Right atrium auricular region (tissue), 2 donors: ENCODE measurements around the gene NOD2. TPM values are rescaled to one million over a fixed set of nuclear protein-coding genes. Genes with fewer than 3 reads are reported as not detected.

Source experiments
- DNase-seq: peaks from one replicate; pipeline ENCODE4 v3.0.0-alpha.2; 2019; ENCODE audit warnings: low spot score
- H3K27ac ChIP-seq, 2 donors: fragments of 200-600 bp; sonication (generic); 1 replicate in 1 of 2; 2 replicates in 1 of 2; pipeline ENCODE4 v1.5.1; 2016 to 2019
- H3K27me3 ChIP-seq, 2 donors: fragments of 200-600 bp; sonication (generic); one replicate each; pipeline versions ENCODE4 v1.5.1 to v1.6.0; 2017 to 2019
- H3K36me3 ChIP-seq: fragments of 200-600 bp; sonication (generic); one replicate; pipeline ENCODE4 v1.5.1; 2016
- H3K4me1 ChIP-seq, 2 donors: fragments of 200-600 bp; sonication (generic); one replicate each; pipeline versions ENCODE4 v1.5.1 to v1.6.0; 2017 to 2019
- H3K4me3 ChIP-seq, 2 donors: fragments of 200-600 bp; sonication (generic); 1 replicate in 1 of 2; 2 replicates in 1 of 2; pipeline ENCODE4 v1.5.1; 2017 to 2019; ENCODE audit warnings: mild to moderate bottlenecking in 1 of 2, moderate library complexity in 1 of 2
- H3K9me3 ChIP-seq, 2 donors: fragments of 200-600 bp; sonication (generic); one replicate each; pipeline ENCODE4 v1.5.1; 2019
- total RNA-seq, 2 donors: library from RNA; depleted of rRNA; stranded (reverse); fragments of >200 nt; gene quantifications; one replicate each; pipeline ENCODE4 v1.1.0, GENCODE V29; 2016
- TF ChIP-seq, protein P1 (sequence below), 2 donors: fragments of 200-600 bp; sonication (generic); IDR thresholded peaks; one replicate each; pipeline ENCODE4 v1.5.1; 2019; ENCODE audit warnings: antibody characterized with exemption in 2 of 2

NOD2 gene
- total RNA-seq, 2 donors from 2014 or later = 0.44 to 1.6 TPM

DNA sequence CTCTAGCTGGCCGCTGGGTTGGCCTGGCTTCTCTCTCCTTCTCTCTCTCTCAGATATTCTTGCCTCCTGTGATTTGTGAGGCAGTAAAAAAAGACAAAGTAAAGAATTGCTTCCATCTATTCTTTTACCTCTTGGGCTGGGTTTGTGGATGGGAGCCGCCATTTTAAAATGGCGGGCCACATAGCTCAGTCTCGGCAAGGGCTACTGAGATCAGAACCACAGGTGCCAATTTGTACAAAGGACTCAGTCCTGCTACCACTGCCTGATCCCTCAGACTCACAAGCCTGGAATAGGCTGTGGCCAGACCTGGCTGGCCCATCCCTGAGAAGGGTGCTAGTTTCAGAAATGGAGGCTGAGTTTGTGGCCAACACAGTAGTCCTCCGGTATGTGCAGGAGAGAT is 24.1 kb downstream of the NOD2 start:
- TF ChIP-seq, protein P1, sequence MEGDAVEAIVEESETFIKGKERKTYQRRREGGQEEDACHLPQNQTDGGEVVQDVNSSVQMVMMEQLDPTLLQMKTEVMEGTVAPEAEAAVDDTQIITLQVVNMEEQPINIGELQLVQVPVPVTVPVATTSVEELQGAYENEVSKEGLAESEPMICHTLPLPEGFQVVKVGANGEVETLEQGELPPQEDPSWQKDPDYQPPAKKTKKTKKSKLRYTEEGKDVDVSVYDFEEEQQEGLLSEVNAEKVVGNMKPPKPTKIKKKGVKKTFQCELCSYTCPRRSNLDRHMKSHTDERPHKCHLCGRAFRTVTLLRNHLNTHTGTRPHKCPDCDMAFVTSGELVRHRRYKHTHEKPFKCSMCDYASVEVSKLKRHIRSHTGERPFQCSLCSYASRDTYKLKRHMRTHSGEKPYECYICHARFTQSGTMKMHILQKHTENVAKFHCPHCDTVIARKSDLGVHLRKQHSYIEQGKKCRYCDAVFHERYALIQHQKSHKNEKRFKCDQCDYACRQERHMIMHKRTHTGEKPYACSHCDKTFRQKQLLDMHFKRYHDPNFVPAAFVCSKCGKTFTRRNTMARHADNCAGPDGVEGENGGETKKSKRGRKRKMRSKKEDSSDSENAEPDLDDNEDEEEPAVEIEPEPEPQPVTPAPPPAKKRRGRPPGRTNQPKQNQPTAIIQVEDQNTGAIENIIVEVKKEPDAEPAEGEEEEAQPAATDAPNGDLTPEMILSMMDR (IDR thresholded peaks at IDR 0.05) = no peak
- H3K27ac ChIP-seq = no peak overlapping the region
- no peaks in the 10 kb centered on the region for H3K36me3 ChIP-seq
- no peak for DNase-seq
- no peaks in the 10 kb centered on the region for H3K4me1 ChIP-seq
- H3K9me3 ChIP-seq = no peaks in the 10 kb centered on the region
- no peaks in the 10 kb centered on the region for H3K27me3 ChIP-seq
- H3K4me3 ChIP-seq = no peak overlapping the region

DNA sequence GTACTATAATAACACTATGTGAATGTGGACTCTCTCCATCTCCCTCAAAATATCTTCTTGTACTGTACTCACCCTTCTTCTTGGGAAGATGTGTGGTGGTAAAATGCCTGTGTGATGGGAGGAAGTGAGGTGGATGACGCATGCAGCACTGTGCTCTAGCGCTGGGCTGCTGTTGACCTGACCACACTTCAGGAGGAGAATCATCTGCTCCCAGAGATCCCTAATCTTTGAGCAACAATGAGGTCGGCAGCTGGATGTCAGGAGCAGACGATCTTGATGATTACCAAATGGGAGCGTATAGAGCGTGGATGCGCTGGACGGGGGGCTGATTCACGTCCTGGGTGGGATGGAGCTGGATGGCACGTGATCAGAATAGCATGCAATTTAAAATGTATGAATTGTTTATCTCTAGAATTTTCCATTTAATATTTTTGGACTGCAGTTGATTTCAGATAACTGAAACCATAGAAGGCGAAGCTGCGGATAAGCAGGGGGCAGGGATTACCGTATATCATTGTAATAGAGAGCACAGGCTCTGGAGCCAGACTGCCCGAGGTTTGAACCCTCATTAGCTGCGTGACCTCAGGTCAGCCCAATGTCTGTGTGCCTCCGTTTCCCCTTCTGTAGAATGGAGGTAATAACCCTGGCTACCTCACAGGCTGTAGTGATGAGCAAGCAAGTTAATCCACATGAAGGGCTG is 24.8 kb downstream of the NOD2 start:
- H3K4me1 ChIP-seq = no peaks in the 10 kb centered on the region
- TF ChIP-seq, protein P1 (IDR thresholded peaks at IDR 0.05) = no peak
- no peaks in the 10 kb centered on the region for H3K27me3 ChIP-seq
- H3K4me3 ChIP-seq = no peak overlapping the region
- H3K9me3 ChIP-seq = no peaks in the 10 kb centered on the region
- no peak overlapping the region for H3K27ac ChIP-seq
- no peak for DNase-seq
- H3K36me3 ChIP-seq = no peaks in the 10 kb centered on the region

DNA sequence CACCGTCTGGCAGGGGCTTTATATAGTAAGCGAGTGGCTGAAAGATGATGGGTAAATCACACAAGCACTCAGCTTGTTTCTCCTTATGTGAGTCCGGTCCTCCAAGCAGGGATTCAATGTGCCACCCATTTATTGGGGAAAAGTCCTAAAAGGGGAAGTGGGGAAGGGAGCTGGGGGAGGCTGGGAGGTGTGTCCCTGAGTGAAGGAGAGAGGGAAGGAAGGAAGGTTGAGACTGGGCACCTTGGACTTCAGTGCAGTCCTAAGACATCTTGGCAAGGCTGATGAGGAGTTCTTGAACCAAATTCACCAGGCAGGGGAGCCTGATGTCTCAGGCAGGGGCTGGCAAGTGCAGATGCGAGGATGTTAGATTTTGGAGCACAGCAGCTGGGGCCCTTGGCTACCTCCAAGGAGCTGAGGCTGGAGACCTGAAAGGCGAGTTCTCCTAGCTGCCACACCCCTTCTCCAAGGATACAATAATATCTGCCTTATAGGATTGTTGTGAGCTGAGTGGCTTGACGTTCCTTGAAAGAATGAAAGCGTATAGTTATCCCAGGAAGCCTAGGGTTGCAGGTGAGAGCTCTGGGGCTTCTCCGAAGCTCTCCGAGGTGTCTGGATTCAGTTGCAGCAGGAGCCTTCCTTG is 25.5 kb downstream of the NOD2 start:
- Histone ChIP-seq H3K27ac (no peak overlapping the region), H3K9me3 (no peaks in the 10 kb centered on the region), H3K4me1 (no peaks in the 10 kb centered on the region), H3K27me3 (no peaks in the 10 kb centered on the region), H3K4me3 (no peak overlapping the region), H3K36me3 (no peaks in the 10 kb centered on the region)
- no peak for DNase-seq
- TF ChIP-seq, protein P1 (IDR thresholded peaks at IDR 0.05) = no peak

DNA sequence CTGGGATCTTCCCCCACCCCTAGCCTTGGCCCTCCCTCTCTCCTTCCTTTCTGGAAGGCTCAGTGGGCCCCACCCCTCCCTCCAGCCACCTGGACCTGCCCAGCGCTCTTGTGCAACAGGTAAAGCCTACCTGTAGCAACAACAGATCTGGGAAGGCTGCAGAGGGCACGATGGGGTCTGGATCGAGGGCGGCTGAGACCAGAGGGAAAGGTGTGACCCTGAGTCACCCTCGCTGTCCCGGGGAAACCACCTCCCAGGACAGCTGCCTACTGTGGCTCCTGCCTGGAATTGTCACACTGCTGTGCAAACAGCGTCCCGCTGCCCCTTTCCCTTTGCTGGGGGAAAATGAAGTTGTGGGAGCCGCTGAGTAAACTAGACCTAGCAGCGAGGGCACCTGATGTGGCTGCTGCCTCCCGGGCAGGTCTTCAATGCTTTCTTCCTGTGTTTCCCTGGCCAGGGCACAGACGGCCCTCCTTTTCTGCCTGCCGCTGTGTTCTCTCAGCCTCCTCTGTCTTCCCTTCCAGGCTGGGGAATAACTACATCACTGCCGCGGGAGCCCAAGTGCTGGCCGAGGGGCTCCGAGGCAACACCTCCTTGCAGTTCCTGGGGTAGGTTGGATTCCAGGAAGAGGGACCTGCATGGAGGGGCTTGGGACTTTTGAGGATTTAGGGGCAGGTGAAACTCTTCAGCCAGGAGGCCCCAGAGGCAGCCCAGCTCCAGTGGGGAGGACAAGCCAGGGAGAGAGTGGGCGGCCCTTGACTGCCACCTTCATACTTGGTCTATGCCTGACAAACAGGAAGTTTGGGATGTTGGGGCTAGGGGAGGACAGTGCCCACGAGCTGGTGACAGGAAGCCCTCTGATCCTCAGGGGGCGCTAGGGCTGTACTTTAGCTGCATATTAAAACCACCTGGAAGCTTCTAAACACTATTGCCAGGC is 26.3 kb downstream of the NOD2 start:
- no peak for DNase-seq
- Histone ChIP-seq H3K27ac (no peak overlapping the region), H3K4me3 (no peak overlapping the region), H3K36me3 (no peaks in the 10 kb centered on the region), H3K9me3 (no peaks in the 10 kb centered on the region), H3K4me1 (no peaks in the 10 kb centered on the region), H3K27me3 (no peaks in the 10 kb centered on the region)
- TF ChIP-seq, protein P1 (IDR thresholded peaks at IDR 0.05) = no peak

DNA sequence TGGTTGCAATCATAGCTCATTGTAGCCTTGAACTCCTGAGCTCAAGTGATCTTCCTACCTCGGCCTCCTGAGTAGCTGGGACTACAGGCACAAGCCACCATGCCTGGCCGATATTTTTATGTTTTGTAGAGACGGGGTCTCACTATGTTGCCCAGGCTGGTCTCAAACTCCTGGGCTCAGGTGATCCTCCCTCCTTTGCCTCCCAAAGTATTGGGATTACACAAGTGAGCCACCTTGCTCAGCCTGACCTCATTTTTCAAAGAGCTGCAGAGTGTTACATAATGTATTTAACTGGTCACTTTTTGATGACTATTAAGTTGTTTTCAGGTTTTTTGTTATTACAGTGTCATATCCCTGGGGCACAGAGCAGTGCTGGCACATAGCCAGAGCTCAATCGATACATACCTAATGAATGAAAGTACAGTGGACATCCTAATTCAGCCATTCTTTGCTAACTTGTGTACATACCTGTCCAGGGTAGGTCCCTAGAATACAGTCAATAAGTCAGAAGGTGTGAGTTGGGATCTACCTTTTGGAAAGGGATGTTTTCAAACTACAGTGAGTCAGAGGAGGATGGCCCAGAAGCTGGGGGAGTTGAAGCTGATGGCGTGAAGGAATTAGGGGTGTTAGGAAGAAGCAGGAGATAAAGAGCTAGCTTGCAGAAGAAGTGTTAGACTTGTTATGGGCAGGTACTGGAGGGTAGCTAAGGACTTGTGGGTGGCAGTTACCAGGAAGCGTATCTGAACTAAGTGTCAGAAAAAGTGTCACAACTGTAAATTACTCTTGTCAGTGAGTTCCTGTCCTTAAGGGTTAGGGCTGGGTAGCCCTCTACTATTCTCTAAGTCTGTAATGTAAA is 28.4 kb downstream of the NOD2 start:
- H3K27ac ChIP-seq = no peak overlapping the region
- TF ChIP-seq, protein P1 (IDR thresholded peaks at IDR 0.05) = no peak
- no peak overlapping the region for H3K4me3 ChIP-seq
- no peaks in the 10 kb centered on the region for H3K4me1 ChIP-seq
- no peaks in the 10 kb centered on the region for H3K9me3 ChIP-seq
- no peak for DNase-seq
- no peaks in the 10 kb centered on the region for H3K36me3 ChIP-seq
- H3K27me3 ChIP-seq = no peaks in the 10 kb centered on the region
